CD14-positive monocyte (primary cell): ENCODE data around the gene CRTC3. TPM values are rescaled to one million over a fixed set of nuclear protein-coding genes. Genes with fewer than 3 reads are reported as not detected.

Experiments used
- DNase-seq, 3 donors: peaks; one replicate each; pipeline ENCODE4 v3.0.0-alpha.2; 2011 to 2022
- H2AFZ ChIP-seq: 2 replicates; pipeline ENCODE4 v1.6.0; 2012; ENCODE audit warnings: mild to moderate bottlenecking, low read depth, low read length, inconsistent platforms; ENCODE audit not compliant: insufficient read depth, poor library complexity, severe bottlenecking
- H3K27ac ChIP-seq, 2 donors: 1 replicate in 1 of 2; 2 replicates in 1 of 2; pipeline ENCODE4 v1.5.1; 2012 to 2013; ENCODE audit warnings: low read length in 2 of 2, control low read depth in 1 of 2, inconsistent platforms in 1 of 2, low read depth in 1 of 2, mild to moderate bottlenecking in 1 of 2
- H3K27me3 ChIP-seq, 2 donors: one replicate each; pipeline versions ENCODE4 v1.6.0 to v1.6.1; 2011 to 2013; ENCODE audit warnings: low read length in 2 of 2; ENCODE audit not compliant: control insufficient read depth in 2 of 2, insufficient read depth in 2 of 2
- H3K36me3 ChIP-seq, 2 donors: replicated peaks in 1 of 2; 1 replicate in 1 of 2; 2 replicates in 1 of 2; pipeline versions ENCODE4 v1.5.1 to v1.6.1; 2012 to 2013; ENCODE audit warnings: low read length in 2 of 2, control low read depth in 1 of 2, inconsistent platforms in 1 of 2, mild to moderate bottlenecking in 1 of 2; ENCODE audit not compliant: insufficient read depth in 2 of 2, control insufficient read depth in 1 of 2
- H3K4me1 ChIP-seq, 2 donors: 1 replicate in 1 of 2; 2 replicates in 1 of 2; pipeline versions ENCODE4 v1.5.1 to v1.6.1; 2012 to 2013; ENCODE audit warnings: low read length in 2 of 2, control low read depth in 1 of 2, inconsistent platforms in 1 of 2, mild to moderate bottlenecking in 1 of 2, moderate library complexity in 1 of 2; ENCODE audit not compliant: insufficient read depth in 2 of 2, control insufficient read depth in 1 of 2
- H3K4me2 ChIP-seq: replicated peaks from 2 replicates; pipeline ENCODE3; 2012; ENCODE audit warnings: low read length, moderate library complexity, mild to moderate bottlenecking; ENCODE audit not compliant: poor library complexity, severe bottlenecking; ENCODE audit errors: extremely low read depth
- H3K4me3 ChIP-seq, 3 experiments: fragments of 200-600 bp in 1 of 3; sonication (generic) in 1 of 3; replicated peaks in 1 of 3; 1 replicate in 2 of 3; 2 replicates in 1 of 3; pipeline ENCODE4 v1.5.1; 2011 to 2013; ENCODE audit warnings: low read length in 3 of 3, mild to moderate bottlenecking in 3 of 3, control low read depth in 2 of 3, low read depth in 2 of 3, inconsistent platforms in 1 of 3, moderate library complexity in 1 of 3
- H3K79me2 ChIP-seq: 2 replicates; pipeline ENCODE4 v1.6.0; 2012; ENCODE audit warnings: mild to moderate bottlenecking, control low read depth, inconsistent platforms, low read length, moderate library complexity; ENCODE audit not compliant: insufficient read depth
- H3K9ac ChIP-seq: 2 replicates; pipeline ENCODE4 v1.6.0; 2017; ENCODE audit warnings: low read length, mild to moderate bottlenecking; ENCODE audit not compliant: insufficient read depth, poor library complexity, severe bottlenecking
- H3K9me3 ChIP-seq, 2 donors: replicated peaks in 1 of 2; 1 replicate in 1 of 2; 2 replicates in 1 of 2; pipeline versions ENCODE4 v1.5.1 to v1.6.1; 2012 to 2013; ENCODE audit warnings: low read length in 2 of 2, control low read depth in 1 of 2; ENCODE audit not compliant: control insufficient read depth in 1 of 2, insufficient read depth in 1 of 2
- H4K20me1 ChIP-seq: 2 replicates; pipeline ENCODE4 v1.6.0; 2012; ENCODE audit warnings: mild to moderate bottlenecking, low read length, control low read depth, moderate library complexity; ENCODE audit not compliant: insufficient read depth
- H3K27ac Mint-ChIP-seq, 7 donors: one replicate each; pipeline ENCODE4 v1.8.0; 2020; ENCODE audit warnings: mild to moderate bottlenecking in 7 of 7, mixed read lengths in 7 of 7, moderate library complexity in 6 of 7, inconsistent platforms in 2 of 7
- H3K27me3 Mint-ChIP-seq, 3 donors: one replicate each; pipeline ENCODE4 v1.8.0; 2021 to 2022; ENCODE audit warnings: low read depth in 3 of 3, mild to moderate bottlenecking in 3 of 3, mixed read lengths in 3 of 3, moderate library complexity in 3 of 3, inconsistent platforms in 1 of 3
- H3K36me3 Mint-ChIP-seq, 2 donors: one replicate each; pipeline ENCODE4 v1.8.0; 2020; ENCODE audit warnings: mixed read lengths in 2 of 2, inconsistent platforms in 1 of 2, mild to moderate bottlenecking in 1 of 2
- H3K4me1 Mint-ChIP-seq: one replicate; pipeline ENCODE4 v1.8.0; 2020; ENCODE audit warnings: mild to moderate bottlenecking, mixed read lengths
- H3K4me3 Mint-ChIP-seq, 2 donors: one replicate each; pipeline ENCODE4 v1.8.0; 2020; ENCODE audit warnings: mild to moderate bottlenecking in 2 of 2, mixed read lengths in 2 of 2, moderate library complexity in 1 of 2
- H3K9me3 Mint-ChIP-seq, 7 donors: one replicate each; pipeline ENCODE4 v1.8.0; 2020 to 2022; ENCODE audit warnings: mixed read lengths in 7 of 7, mild to moderate bottlenecking in 6 of 7, moderate library complexity in 6 of 7, inconsistent platforms in 2 of 7
- CTCF ChIP-seq: fragments of 200-600 bp; IDR thresholded peaks from one replicate; pipeline ENCODE4 v1.8.0; 2022; ENCODE audit warnings: antibody characterized with exemption, mild to moderate bottlenecking
- WGBS: methylation state at CpG from one replicate; pipeline ENCODE4 v1.1.5; 2013; ENCODE audit warnings: missing lambda C conversion rate; ENCODE audit not compliant: insufficient coverage; 5-methylcytosine and 5-hydroxymethylcytosine counted together
- intact Hi-C, 2 donors: fragments of 100-400 bp; cut with micrococcal nuclease; formaldehyde crosslinking; loops; one replicate each; pipeline versions ENCODE4 v1.15.0 to v1.15.1; 2023
- polyA plus RNA-seq, 3 donors: library from polyadenylated mRNA; depleted of rRNA in 1 of 3; unstranded in 2 of 3; stranded (reverse) in 1 of 3; fragments of 300-500 nt in 2 of 3; fragments of >200 nt in 1 of 3; fragmentation: Illumina TruSeq in 2 of 3; gene quantifications; 1 replicate in 2 of 3; 2 replicates in 1 of 3; pipeline ENCODE4 v1.2.3, GENCODE V29; 2012 to 2021

CRTC3 gene
- polyA plus RNA-seq, 3 donors: 6.0 to 25.4 (median 12.2) TPM

- Histone ChIP-seq H3K4me1 (peaks cover 89 to 92% of the 10 kb centered on the region in 2 donors), H3K9me3 (no peaks in the 10 kb centered on the region), H3K36me3 (peaks cover 0 to 8% of the 10 kb centered on the region in 2 donors), H3K4me3 (peak overlapping the region in 1 of 3 experiments; percentile 59), H3K4me2 (peak overlapping the region; percentile 69), H3K27ac (peak overlapping the region; percentile 69 to 96), H3K9ac (peak overlapping the region; percentile 65), H3K79me2 (peaks cover 42% of the 10 kb centered on the region), H3K27me3 (no peaks in the 10 kb centered on the region), H4K20me1 (no peaks in the 10 kb centered on the region), H2AFZ (no peak overlapping the region)
- WGBS: no CpG with 5 or more reads among the region's 2 CpGs
- H3K27ac Mint-ChIP-seq: peak overlapping the region; percentile 93 to 99 (median 97)
- H3K9me3 Mint-ChIP-seq: peaks cover 0 to 2% (median 0%) of the 10 kb centered on the region in 7 donors
- peaks cover 0 to 4% (median 0%) of the 10 kb centered on the region in 3 donors for H3K27me3 Mint-ChIP-seq
- no peak for DNase-seq
- TF ChIP-seq CTCF: no peak
- peaks cover 14 to 15% of the 10 kb centered on the region in 2 donors for H3K36me3 Mint-ChIP-seq
- peak overlapping the region; percentile 8 to 81 for H3K4me3 Mint-ChIP-seq
- intact Hi-C loops: loop anchor here in 1 of 2 donors (2.0 to 10.0 kb wide), 3 partner anchors 14 to 300 kb away; partner anchors contain the start of gene FURIN
- peaks cover 88% of the 10 kb centered on the region for H3K4me1 Mint-ChIP-seq
These were observed 34.9 kb downstream of the CRTC3 start for GRCh38 chr15:90564590-90564989.

- Histone ChIP-seq H4K20me1 (no peaks in the 10 kb centered on the region), H3K9me3 (no peaks in the 10 kb centered on the region), H3K4me1 (peaks cover 95 to 99% of the 10 kb centered on the region in 2 donors), H2AFZ (no peak overlapping the region), H3K27me3 (no peaks in the 10 kb centered on the region), H3K4me2 (peak overlapping the region; percentile 24), H3K27ac (peak overlapping the region; percentile 84 to 96), H3K79me2 (peaks cover 34% of the 10 kb centered on the region), H3K36me3 (no peaks in the 10 kb centered on the region), H3K4me3 (peak overlapping the region in 1 of 3 experiments; percentile 59), H3K9ac (peak overlapping the region; percentile 59)
- H3K4me3 Mint-ChIP-seq: peak overlapping the region; percentile 52 to 85
- intact Hi-C loops: loop anchor here in 1 of 2 donors (2.0 to 10.0 kb wide), 2 partner anchors 15 to 299 kb away; partner anchors contain the start of gene FURIN
- no peak for DNase-seq
- peaks cover 6 to 9% of the 10 kb centered on the region in 2 donors for H3K36me3 Mint-ChIP-seq
- H3K27me3 Mint-ChIP-seq: peaks cover 0 to 4% (median 0%) of the 10 kb centered on the region in 3 donors
- H3K9me3 Mint-ChIP-seq: peaks cover 0 to 2% (median 0%) of the 10 kb centered on the region in 7 donors
- TF ChIP-seq CTCF: no peak
- H3K4me1 Mint-ChIP-seq: peaks cover 91% of the 10 kb centered on the region
- peak overlapping the region; percentile 97 to 100 (median 99) for H3K27ac Mint-ChIP-seq
These were observed 36.1 kb downstream of the CRTC3 start for GRCh38 chr15:90565866-90566265.
